GM21423 (cell line): ENCODE data around the gene CNIH3.
"Not testable (repeated sequence)": the region's sequence is repeated elsewhere in the genome, so short reads cannot be mapped to it uniquely, and the experiment has no call there.

Source experiments
- ATAC-seq: cut with Tn5 transposase; IDR thresholded peaks from one replicate; pipeline ENCODE4 v1.9.1; 2021; ENCODE audit warnings: mild to moderate bottlenecking, moderate library complexity; ENCODE audit not compliant: unreplicated experiment

CNIH3 gene

DNA sequence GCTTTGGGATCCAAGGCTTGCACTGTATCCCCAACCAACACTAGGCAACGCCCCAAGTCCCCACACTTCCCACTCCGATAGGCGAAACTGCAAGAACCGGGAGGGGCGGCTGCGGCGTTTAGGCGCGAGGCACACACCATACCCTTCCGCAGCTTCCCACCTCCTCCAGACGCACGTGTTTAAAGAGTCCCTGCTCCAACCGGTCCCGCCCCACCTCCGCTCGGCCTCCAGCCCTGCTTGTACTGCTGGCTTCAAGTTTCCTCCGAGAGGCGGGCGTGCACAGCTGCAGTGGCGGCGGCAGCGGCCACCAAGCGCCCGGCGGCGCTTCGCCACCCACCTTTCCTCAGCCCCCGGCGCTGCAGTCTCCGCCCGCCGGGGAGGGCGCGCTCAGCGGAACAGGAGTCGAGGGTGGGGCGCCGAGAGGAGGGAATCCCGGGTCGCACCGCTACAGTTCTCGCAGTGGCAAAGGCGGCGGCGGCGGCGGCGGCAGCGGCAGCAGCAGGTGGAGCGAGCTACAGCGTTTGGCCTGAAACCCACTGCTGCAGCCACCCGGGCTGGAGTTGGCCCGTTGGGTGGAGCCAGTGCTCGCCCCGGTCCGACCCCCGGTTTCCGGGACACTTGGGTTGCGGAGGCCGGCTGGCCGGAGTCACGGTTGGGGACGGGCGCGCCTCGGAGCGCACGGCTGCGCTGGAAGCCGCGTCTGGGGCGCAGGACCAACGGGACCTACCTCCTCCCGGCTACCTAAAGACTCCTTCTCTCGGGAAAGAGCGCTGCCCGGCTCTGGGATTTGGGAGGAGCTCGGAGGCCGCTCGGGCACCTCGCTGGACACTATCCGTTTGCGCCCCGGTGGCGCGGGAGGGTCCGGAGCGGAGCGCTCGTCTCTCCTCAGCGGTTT lies at the start of gene CNIH3:
CNIH3 (plus strand) TSS at position 457 of the 895 bp plus-strand sequence. CDS start 858 bp downstream, outside the sequence.
- ATAC-seq: no peak

DNA sequence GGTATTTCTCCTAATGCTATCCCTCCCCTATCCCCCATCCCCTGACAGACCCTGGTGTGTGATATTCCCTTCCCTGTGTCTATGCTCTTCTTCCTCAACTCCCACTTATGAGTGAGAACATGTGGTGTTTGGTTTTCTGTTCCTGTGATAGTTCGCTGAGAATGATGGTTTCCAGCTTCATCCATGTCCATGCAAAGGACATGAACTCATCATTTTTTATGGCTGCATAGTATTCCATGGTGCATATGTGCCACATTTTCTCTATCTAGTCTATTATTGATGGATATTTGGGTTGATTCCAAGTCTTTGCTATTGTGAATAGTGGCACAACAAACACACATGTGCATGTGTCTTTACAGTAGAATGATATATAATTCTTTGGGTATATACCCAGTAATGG lies 49.6 kb upstream of the CNIH3 start:
- ATAC-seq: not testable (repeated sequence)

DNA sequence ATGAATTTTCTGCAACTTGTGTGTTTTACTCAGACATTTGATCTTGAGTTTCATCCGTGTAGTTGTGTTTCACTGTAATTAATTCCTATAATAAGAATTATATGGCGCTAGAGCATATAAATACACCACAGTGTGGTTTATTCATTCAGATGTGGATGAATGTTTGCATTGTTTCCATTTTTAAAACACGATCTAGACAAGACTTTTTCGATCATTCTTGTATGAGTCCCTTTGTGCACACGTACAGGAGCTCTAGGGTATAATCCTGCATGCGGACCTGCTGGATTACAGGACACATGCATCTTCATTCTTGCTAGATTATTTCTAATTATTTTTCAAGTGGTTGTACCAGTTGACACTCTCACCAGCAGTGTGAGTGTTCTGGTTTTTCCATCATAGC lies 46.8 kb upstream of the CNIH3 start:
- no peak for ATAC-seq

DNA sequence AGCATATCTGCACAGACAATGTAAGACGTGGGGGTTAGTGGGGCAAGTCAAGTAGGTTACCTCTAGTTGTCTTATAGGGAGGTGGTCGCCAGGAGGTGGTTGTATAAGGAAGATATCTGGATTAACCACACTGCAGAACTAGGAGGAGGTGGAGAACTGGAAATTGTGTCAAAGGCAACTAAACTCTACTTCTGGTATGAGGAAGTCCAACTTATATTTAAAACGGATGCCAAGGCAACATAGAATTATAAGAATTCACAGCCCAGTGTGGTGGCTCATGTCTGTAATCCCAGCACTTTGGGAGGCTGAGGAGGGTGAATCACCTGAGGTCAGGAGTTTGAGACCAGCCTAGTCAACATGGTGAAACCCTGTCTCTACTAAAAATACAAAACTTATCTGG lies 44.1 kb upstream of the CNIH3 start:
- ATAC-seq: not testable (repeated sequence)

DNA sequence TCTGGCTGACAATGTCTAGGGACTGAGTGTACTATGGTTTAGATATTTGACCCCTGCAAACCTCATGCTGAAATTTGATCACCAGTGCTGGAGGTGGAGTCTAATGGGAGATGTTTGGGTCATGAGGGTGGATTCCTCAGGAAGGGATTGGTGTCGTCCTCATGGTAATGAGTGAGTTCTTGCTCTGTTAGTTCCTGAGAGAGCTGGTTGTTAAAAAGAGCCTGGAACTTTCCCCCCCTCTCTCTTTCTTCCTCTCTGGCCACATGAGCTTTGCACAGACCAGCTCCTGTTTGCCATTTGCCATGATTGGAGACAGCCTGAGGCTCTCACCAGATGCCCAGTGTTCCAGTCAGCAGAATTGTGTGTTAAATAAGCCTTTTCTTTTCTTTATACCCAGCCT lies 36.6 kb upstream of the CNIH3 start:
- ATAC-seq: no peak

DNA sequence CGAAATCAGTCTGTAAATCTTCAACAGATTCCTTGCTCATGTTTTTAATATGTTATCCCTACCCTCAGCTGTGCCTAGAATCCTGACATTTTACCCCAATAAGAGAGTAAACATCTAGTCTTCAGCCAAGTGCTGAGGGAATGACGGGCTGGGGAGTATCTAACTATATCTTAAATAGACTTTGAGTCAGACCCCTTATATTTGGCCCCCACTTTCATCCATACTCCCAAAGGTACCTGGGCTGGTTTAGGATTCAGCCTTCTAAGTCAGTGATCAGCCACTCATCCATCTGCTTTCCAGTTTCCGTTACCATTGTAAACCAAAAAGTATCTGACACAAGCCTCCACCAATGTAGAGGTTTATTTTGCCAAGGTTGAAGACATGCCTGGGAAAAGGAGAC lies 36.1 kb upstream of the CNIH3 start:
- ATAC-seq: no peak

DNA sequence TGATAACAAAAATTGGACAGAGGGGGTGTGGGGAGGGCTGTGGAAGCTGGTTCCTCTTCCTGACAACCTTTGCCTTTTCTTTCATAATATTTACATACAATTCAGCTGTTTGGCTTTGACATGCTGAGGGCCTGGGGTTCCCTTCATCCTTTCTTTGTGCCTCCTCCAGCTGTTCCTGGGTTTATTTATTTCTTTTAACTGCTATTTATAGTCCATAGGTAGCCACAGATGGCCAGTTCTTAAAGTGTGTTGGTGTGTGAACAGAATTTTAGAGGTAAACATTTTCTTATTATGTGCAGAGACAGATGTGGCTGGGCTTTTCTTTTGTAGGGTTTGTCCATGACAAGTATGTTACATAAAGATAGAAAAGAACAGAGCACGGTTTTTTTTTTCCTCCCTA lies 34.1 kb upstream of the CNIH3 start:
- ATAC-seq: no peak

DNA sequence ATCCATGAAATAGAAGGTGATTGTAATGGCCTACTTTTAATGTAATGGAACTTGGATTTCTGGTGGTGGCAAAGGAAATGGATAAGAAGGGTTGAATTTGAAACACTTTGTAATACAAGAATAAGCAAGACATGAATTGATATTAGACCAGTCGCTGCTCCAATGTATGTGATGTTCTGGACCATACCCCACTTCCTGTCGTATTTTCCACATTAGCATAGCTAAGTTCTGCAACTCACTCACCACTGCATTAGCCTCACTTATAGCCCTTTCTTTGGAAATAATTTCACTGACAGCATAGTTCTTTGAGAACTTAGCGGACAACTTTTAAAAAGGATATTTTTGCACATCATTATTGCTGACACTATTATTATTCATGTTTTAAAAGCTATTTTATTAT lies 32.3 kb upstream of the CNIH3 start:
- ATAC-seq: no peak

DNA sequence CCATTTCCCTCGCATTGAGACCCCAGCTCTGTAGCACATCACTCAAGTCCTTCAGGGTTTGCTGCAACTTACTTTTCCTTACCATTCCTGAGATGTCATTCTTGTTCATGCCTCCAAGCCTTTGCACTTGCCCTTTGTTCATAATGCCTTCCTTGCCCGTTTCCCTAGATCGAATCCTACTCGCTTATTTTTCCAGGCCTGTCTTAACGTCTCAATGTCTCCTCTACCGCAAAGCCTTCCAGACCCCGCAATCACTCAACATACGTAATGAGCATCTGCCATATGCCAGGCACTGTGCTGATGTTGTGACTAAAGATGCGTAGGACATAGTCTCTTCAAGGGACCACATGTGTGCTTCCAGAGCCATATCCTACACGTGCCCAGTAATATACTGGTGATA lies 31.1 kb upstream of the CNIH3 start:
- no peak for ATAC-seq

DNA sequence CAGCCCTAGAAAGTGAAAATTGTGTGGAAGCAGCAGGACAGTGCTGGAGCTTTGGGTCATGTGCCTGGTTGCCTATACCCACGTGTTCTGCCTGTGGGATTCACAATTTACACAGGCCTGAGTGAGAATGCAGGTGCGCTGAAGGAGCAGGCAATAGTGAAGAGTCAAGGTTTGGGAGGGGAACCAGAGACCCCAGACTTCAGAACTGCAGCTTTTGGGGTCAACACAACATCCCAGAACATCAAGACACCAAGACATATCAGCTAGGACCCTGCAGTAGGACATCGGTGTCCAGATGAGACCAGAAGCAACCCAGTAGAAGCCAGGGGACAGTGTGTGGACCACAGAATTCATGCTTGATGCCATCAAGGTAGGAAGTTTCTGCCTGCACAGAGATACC lies 29.1 kb upstream of the CNIH3 start:
- no peak for ATAC-seq

DNA sequence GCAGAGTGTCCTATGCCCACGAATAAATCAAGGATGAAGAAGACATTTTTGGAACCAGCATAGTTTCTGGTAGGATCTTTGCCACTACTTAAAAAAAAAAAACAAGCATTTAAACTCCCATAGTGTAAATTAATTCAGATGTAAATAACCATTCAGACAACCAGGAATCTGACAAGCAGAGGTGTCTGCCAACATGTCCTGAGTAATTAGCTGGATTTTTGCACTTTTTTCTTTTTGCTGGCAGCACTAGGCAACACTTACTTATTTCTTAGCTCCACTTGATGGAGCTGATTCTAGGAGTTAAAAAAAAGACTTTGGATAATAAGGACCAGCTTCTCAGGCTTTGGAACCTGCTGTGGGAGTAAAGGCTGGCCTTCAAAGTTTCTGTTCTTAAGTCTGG lies 27.6 kb upstream of the CNIH3 start:
- no peak for ATAC-seq

DNA sequence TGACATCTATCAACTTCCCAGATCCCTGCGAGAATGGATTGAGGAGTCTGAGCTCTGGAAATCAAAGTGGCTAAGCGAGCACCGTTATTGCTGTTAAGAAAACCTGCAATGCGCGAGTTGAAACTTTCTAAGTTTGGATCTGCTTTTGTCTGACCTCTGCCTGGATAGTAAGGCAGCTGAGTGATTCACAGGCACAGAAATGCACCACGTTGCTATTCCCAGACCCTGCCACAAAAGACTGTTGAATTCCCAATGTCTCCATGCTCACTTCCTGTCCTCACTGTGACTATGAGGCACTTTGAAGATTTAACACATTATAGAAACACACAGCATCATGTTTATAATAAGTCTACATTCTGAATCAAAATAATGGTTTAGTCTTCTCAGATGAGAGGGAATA lies 27.1 kb upstream of the CNIH3 start:
- no peak for ATAC-seq

DNA sequence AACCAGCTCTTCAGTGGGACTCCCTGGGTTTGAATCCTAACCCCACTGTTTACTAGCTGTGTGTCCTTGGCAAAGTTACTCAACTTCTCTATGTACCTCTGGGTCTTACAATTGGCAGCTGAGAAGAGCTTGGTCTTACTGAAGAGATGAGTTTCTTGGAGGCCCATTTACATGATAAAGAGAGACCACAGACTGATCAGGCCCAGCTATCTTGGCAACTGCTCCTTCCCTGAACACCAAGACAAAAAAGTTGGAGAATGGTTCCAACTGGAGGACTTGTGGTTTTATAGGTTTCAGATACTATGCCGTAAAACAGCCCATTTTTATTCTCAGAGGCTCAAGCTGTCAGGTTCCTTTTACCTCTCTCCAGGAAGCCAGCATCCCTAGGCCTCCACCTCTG lies 24.8 kb upstream of the CNIH3 start:
- ATAC-seq: no peak

DNA sequence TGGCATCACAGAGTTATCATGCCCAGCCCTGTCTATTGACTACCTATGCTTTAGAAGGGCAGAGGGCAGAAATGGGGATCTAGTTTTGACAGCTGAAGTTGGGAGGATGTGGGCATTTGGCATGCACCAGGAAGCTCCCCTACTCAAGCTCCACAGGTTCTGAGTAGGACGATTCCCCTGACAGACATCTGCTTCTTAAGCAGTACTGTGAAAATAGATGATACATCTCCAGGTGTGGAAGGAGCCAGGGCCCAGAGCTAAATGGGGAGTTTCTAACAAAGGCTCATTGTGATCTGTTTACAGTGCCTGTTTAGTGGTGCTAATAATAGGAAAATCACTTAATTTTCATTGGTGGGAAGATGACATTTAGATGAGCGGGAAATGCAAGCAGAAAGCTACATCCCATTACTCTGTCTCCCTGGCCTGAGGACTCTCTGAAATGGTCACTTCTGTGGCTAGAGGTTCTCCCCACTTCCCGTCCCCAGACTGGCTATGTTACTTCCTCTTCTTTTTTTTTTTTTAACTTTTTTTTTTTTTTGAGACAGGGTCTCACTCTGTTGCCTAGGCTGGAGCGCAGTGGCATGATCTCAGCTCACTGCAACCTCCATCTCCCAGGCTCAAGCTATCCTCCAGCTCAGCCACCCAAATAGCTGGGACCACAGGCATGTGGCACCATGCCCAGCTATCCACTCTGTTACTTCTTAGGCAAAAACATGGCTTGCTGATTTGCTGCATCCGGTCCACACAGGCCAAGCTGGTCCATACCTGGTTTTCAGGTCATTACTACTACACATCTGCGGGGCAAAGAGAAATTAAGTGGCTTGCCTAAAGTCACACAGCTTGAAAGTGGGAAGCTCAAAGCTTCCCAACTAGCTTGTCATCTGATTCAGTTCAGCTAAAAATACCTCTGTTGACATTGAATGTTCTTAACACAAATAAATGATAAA lies 23.2 kb upstream of the CNIH3 start:
- ATAC-seq: peak; percentile 75

DNA sequence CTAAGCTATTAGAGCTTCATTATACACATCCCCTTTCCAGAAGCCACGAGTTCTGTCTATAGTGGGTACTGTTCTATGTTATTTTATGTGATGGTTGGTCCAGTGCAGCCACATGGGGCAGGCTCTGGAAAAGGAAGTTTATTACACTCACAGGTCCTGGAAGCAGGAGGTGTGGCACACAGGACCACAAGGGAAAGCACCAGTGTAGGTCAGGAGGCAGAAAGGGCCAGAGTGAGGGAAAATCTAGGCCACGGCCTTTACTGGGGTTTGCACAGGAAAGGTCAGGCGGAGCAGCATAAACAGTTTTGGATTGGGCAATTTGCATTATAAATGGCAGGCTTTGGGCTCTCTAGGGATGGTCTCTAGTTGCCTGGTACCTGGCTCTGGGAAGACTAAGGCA lies 21.8 kb upstream of the CNIH3 start:
- no peak for ATAC-seq

DNA sequence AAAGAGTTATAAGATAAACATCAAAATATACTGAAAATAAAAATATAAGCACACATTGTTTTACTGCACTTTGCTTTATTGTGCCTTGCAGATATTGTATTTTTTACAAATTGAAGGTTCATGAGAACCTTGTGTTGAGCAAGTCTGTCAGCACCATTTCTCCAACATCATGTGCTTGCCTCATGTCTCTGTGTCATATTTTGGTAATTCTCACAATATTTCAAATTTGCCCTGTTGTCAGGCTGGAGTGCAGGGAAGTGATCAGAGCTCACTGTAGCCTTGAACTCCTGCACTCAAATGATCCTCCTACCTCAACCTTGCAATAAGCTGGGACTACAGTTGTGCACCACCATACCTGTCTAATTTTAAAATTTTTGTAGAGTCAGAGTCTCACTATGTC lies 21.3 kb upstream of the CNIH3 start:
- no peak for ATAC-seq

DNA sequence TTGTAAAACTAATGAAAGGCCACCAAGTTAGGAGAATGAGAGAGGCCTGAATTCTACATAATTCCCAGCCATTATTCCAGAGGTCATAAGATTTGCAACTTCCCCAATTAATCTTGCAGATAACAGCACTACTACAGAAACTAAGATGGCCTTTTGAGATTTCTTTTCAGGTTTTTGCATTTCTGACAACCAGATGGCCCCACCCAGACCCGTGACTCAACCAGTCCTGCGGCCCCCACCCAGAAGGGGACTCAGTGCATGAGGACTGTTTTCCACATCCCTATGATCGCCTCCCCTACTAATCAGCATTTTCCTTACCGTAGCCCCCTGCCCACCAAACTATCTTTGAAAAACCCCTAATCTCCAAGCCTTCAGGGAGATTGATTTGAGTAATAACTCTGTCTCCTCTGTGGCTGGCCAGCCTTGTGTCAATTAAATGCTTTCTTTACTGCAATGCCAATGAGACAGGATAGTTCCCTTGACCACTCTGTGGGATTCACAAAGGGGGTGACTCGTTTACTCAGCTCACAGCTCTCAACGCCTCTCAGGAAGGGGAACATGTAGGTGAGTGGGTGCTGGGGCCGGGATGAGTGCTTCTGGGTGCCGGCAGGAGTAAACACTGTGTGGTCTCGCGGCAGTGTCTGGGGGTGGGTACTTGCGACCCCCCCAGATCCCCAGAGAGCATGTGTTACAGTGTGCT lies 10.5 kb upstream of the CNIH3 start:
- ATAC-seq: no peak

DNA sequence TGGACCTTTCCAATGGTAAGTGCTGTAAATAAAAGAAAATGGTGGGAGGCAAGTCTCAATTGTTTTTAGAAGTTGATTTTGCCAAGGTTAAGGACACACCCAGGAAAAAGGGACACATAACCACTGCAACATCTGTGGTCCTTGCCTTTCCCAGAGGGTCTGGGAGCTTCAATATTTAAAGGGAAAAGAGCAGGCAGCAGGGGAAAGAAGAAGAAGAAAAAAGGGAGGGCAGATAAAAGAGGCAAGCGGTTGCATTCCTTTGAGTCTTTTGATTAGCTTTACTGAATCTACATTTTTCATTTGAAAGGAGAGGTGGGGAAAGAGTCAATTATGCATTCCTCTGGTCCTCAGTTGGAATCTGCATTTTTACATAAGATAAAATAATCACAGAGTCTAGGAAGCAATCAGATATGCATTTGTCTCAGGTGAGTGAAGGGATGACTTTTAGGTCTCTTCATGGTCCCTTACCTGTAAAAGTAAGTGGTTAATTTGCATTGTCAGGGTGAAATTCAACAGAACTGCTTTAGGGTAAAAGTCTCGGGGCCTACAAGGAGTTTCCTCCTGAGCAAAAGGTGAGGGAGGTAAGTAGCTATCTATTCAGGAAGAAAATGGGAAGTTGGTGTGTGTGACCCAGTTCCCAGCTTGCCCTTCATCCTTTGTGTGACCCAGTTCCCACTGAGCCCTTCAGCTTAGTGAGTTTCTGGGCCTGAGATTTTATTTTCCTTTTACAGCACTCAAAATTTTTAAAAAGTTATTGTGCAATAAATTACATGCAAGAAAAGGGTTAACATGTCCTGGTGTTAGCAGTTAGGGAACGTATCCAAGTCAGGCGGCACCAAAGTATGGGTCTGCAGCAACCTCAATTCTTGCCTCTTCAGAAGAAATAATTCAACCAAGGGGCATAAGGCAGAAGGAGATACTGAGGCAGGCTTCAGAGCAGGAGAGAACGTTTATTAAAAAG lies 8.6 kb upstream of the CNIH3 start:
- ATAC-seq: no peak

DNA sequence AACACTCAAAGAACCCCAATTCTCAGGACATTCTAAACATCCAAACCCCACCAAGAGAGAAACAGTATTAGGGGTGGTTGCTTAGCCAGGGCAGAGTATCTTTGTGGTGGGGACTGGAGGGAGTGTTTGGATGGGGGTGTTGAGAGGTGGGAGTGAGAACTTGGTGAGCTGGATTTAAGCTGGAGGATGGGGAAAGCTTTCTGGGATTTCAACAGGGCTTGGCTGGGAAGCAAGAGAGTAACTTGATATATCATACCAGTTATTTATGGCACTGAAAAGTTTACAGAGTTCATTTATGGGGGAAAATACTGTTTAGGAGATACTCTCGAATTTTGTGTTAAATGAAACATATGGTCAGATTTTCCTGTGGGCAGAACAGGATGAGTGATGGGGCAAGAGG lies 6.8 kb upstream of the CNIH3 start:
- ATAC-seq: no peak

DNA sequence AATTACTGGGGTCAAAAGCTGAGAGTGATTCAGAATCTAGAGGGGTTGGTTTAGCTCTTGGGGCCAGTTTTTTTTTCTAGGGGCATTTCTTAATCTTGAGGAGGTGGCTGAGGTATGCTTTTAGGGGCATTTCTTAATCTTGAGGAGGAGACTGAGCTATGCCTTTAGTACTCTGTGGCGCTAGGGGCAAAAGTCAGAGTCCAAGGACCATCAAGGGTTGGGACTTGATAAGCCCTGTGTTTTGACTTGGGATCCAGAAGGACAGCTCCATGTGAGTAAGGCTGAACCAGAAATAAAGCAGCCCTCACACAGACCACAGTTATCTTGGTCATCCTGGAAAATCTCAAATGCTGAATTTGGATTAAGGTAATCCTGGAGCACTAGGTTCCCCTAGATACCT lies 3.9 kb upstream of the CNIH3 start:
- ATAC-seq: no peak
